Body of pancreas (tissue), 4 donors: ENCODE results near the gene ASIC3.

Experiments used
- CTCF ChIP-seq, 7 experiments: fragments of 450-650 bp in 4 of 7; fragments of 200-600 bp in 3 of 7; sonication (generic) in 3 of 7; IDR thresholded peaks; one replicate each; pipeline ENCODE4 v1.5.1; 2016 to 2019; ENCODE audit warnings: antibody characterized with exemption in 7 of 7
- POLR2A ChIP-seq, 3 donors: fragments of 450-650 bp; IDR thresholded peaks; one replicate each; pipeline ENCODE4 v1.6.1; 2016; ENCODE audit warnings: antibody characterized with exemption in 3 of 3, mild to moderate bottlenecking in 2 of 3

- TF ChIP-seq CTCF (IDR thresholded peaks at IDR 0.05), result no peak
- TF ChIP-seq POLR2A (IDR thresholded peaks at IDR 0.05), result no peak
Observed at GRCh38 chr7:151010037-151010306, 38.4 kb upstream of the ASIC3 start.
